HG03442 (cell line): Measurements from ENCODE around the gene IDE.
"Not testable (repeated sequence)": the region's sequence is repeated elsewhere in the genome, so short reads cannot be mapped to it uniquely, and the experiment has no call there.

ENCODE experiments used
- ATAC-seq: cut with Tn5 transposase; IDR thresholded peaks from one replicate; pipeline ENCODE4 v1.9.1; 2021; ENCODE audit warnings: mild to moderate bottlenecking, moderate library complexity; ENCODE audit not compliant: unreplicated experiment

The IDE gene

DNA sequence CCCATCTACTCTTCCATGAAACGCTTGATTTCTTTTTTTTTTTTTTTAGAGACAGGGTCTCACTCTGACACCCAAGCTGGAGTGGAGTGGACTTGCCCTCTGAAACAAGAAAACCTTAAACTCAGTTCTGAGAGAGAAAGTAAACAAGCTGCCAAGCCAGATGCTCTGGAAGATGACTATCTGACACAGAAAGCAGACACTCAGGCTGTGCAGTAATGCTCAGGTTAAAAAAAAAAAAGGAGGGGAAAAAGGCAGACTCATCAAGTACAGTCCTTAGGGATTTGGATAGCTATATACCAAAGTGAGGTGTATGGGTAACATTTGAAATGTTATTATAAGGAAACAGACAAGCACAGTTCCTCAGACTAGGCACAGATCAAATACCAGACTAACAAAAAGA lies 80.5 kb downstream of the IDE start:
- no peak for ATAC-seq

DNA sequence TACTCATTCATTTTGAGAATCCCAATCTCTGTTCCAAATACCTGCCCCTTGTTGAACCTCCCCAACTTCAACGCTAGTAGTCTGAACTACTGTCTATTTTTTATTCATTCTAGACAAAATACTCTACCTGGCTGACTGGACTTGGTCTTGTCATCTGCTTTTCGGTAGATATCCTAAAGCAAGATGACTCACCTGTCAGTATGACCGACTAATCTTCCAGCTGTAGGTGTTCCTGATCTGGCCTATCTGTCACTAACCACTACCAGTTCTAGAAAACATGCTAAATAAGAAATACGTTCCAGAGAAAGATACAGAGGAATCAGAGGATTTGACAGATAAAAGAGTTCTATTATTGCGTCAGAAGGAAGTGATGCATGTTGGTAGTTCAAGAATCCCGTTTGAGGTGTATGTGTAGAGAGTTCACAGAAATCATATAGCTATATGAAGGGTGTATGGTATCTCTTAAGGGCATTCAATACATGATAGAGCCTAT lies 81.1 kb downstream of the IDE start:
- ATAC-seq: no peak

DNA sequence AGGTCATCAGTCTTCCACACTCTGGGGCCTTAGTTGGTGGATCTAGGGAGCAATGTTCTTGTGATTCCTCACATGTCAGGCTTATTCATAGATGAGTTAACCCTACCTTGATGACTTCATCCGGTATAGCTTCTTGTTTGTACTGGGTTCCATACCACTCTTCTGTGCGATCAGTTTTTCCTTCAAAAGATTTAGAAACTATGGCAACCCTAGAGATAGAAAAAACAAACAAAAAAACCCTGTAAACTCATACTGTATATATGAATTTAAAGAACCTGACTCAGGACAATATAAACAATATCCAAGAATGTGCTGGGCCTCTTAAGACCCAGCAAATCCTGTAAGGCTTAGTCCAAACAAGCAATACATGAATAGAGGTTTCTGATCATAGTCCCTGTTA lies 83.5 kb downstream of the IDE start:
- ATAC-seq: no peak

DNA sequence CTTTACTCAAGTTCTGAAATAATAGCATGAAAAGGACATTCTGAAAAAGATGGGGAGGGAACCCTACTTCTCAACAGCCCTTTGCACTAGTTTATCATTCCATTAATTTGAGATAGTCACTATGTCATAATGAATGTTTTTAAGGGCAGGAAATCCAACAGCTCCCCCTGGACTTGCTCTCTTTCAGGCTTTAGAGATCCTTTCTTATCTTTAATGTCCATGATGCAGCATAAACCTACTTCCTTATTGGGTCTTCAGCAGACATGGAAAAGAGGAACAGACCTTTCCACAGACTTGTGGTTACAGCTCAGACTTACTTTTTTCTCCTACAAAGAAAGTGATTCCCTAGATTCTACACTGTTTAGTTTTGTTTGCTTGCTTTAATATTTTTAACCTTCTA lies 87.3 kb downstream of the IDE start:
- no peak for ATAC-seq

DNA sequence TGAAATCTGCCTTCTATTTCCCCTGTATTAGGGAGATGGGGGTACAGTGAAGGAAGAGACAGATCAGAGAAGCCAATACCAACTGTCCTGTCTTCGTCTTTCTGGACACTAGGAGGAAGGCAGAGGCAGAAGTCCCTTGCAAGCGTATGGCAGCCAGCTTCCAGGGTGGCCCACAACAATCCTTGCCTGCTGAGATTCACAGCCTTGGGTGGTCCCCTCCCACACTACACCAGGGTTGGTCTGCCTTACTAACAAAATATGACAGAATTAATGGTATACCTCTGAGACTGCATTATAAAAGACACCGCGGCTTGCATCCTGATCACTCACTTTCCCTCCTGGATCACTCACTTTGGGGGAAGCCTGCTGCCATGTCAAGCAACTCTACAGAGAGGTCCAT lies 90.4 kb downstream of the IDE start:
- ATAC-seq: no peak

DNA sequence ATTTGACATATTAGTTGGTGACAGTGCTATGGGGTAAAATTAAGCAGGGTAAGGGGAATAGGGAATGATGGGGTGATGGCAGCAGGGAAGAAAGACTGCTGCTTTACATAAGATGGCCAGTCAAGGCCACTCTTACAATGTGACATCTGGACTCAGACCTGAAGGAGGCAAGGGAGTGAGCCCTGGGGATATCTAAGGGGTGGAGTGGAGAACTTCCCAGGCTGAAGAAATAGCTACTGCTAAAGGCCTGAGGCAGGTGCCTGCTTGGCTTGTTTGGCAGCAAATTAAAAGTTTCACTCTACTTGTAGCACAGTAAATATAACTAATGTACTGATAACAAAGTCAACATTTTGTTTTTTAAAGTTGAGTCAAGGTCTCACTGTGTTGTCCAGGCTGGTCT lies 93.5 kb downstream of the IDE start:
- no peak for ATAC-seq

DNA sequence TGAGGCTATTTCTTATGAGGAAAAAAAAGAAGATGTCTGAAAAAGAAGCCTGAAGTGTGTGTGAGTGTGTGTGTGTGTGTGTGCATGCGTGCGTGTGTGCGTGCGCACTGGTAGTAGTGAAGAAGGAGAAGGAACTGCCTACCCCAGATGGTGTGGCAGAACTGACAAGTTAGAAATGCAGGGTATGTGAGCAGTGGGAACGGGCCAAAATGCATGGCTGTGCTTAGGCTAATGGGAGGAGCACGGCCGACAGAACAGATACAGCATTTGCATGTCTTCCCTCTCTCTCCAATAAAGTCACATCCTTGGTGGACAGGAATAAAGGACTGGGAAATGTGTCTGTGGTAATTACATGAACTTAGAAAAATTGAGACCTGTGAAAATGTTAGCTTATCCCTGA lies 94.3 kb downstream of the IDE start:
- ATAC-seq: no peak

DNA sequence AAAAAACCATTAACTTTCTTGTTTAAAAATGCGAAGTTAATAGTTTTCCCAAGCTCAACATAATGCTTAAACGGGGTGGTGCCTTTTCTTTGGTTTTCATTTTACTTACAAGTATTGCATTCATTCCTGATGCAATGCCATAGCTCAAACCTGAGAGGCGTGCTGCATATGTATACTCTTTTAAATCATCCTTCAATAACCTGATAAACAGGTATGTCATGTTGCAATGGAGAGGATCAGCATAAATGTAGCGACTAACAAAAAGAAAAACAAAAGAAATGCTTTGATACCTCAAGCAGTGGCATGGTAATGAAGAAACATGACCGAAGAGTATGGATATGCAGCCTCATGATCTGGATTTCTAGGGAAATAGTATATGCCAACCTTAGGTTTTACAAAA lies 95.4 kb downstream of the IDE start:
- ATAC-seq: no peak

DNA sequence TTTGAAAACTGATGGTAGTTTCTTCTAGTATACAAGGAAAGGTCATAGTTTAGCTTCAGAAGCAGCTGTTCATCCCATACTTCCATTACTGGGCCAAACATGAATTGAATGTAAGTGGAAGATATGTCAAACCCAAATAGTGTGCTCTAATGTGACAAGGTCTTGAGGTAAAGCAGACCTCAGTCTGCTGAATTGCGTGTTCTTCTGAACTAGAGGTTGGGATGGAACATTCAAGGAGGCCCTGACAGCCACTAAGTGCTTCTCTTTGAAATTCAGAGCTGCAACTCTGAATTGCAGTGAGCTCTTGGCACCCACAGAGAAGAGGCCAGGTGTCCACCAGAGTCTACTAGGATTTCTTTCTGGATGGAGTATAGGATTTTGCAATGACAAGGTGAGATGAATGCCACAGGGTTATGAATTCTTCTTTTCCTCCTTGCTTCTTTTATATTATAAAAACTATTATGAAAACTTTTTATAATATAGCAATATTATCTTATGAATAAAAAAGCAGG lies 98.5 kb downstream of the IDE start:
- no peak for ATAC-seq

DNA sequence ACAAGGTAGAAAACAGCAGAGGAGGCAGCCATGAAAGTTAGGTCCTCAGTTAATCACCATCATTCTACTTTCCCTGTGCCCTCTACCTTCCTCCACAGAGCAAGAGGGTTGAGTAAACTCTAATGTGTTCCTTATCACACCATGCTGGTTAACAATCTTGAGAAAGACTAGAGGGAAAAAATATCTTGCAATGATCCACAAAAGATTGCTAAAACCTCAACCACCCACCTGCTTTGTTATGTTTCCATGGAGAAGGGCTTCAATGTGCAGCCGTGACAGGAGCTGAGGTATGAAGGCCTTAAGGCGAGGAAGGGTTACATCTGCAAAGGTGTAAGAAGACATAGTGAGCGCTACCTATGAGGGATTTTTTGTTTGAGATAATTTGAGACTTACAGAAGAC lies 103.9 kb downstream of the IDE start:
- no peak for ATAC-seq

DNA sequence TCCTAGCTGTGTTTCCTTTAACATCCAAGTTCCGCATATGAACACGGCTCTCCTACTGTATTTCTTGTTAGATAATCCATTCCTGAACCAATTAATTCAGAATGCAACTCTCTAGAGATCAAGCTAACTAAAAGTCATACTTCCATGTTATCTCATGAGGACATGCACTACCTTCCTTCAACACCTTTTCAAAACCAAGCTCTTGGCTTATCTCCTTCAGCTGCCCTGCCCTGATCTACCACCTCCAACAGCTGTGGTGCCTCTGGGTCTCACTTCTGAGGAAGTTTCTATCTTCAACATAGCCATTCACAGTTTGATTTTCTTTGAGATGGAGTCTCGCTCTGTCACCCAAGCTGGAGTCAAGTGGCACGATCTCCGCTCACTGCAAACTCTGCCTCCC lies 109.5 kb downstream of the IDE start:
- no peak for ATAC-seq

DNA sequence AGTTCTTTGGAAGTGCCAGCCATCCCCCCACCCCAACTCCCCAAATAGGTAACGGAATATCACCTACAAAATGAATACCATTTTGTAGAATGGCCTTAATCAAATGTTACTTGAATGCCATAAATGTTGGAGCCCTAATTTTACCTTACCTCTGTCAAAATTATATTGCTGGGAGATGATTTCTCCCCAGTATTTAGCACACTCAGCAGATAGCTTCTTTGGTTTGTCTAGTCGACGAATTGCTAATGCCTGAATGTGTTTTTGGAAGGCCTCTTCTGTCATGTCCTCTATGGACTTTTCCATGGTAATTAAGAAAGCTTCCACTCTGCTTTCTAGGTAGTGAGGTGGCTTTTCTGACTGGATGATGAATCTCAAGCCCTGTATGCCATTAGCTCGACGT lies 110.3 kb downstream of the IDE start:
- no peak for ATAC-seq

DNA sequence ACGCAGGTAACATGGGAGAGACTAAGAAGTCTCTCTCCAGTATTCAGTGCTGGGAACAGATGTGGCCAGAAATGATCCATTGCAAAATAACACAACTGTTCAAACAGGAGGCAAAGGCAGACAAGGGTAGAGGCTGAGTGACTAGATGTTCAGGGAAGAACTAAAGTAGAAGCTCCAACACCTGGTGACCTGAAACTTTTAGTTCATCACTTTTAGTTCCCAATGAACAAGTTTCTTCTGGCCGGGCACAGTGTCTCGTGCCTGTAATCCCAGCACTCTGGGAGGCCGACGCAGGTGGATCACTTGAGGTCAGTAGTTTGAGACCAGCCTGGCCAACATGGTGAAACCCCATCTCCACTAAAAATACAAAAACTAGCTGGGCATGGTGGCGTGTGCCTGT lies 118.9 kb downstream of the IDE start:
- ATAC-seq: not testable (repeated sequence)

DNA sequence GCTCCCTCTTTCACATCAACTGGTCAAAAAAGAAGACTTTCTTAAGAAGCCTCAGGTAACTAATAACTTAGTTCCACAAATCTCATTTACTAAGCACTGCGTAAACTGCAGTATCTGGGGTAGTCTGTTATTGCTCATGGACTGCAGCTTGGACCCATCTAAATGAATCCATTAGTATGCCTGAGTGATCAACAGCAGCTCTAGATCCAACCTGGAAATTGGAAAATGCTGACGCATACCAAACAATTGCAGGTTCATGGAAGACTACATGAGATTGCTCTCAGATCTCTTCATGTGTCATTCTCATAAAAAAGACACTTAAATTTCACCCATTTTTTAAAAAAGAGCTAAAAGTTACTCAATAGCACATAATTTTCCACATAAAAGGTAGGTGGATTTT lies 121.6 kb downstream of the IDE start:
- ATAC-seq: no peak

DNA sequence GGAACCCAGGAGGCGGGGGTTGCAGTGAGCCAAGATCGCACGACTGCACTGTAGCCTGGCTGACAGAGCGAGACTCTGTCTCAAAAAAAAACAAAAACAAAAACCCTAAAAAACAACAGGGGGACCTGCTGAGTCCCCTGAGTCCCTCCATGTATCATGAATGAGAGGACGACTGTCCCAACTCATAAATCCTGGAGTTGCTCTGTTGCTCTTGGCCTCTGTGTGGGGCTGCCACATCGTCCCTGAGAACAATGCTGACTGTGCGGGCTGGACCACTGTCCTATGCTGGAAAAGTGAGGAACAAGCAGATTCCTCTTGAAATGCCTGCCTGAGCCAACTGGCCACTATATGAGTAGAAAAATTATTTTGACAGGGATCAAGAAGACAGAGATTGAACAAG lies 122.5 kb downstream of the IDE start:
- ATAC-seq: no peak

DNA sequence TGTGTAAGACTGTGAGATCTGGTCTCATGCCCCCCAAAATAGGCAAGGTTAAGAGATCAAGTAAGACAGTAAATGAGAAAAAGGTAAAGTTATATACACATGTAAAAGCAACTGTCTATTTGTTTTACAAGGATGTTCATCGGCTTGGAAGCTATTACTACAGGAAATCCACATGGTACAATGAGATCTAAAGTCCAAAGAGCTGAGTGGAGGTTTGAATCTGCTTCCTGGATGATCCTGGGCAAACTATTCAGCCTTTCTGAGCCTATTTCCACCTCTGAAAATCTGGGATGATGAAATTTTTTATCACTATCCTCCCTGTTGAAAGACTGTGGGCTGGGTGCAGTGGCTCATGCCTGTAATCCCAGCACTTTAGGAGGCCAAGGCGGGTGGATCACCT lies 123.0 kb downstream of the IDE start:
- no peak for ATAC-seq

DNA sequence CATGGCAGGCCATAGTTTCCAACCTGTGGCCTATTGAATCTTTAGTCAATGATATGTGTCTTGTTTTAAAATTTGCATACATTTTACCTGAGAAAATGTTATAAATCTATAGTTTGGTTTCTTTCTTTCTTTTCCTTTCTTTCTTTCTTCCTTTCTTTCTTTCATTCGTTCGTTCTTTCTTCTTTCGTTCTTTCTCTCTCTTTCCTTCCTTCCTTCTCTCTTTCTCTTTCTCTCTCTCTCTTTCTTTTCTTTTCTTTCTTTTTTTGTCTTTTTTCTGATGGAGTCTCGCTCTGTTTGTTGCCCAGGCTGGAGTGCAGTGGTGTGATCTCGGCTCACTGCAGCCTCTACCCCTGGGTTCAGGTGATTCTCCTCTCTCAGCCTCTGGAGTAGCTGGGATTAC lies 133.3 kb downstream of the IDE start:
- no peak for ATAC-seq

DNA sequence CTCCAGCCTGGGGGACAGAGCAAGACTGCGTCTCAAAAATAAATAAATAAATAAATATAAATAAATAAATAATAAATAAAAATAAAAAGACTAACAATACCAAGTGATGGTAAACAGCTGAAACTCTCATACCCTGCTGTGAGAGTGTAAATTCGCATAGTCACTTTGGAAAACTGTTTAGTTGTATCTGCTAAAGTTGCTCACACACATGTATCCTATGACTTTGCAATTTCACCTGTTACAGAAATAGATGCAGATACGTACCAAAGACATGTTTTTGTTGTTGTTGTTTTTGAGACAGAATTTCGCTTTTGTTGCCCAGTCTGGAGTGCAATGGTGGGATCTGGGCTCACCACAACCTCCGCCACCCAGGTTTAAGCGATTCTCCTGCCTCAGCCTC lies 135.7 kb downstream of the IDE start:
- ATAC-seq: no peak

DNA sequence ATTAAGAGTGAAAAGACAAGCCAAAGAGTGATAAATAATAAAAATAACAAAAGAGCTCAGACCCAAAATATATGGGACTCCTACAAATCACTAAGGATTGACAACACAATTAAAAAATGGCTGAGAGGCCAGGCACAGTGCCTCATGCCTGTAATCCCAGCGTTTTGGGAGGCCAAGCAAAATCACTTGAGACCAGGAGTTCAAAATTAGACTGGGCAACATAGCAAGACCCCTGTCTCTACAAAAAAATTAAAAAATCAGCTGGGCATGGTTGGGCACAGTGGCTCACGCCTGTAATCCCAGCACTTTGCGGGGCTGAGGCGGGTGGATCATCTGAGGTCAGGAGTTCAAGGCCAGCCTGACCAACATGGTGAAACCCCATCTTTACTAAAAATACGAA lies 137.3 kb downstream of the IDE start:
- no peak for ATAC-seq

DNA sequence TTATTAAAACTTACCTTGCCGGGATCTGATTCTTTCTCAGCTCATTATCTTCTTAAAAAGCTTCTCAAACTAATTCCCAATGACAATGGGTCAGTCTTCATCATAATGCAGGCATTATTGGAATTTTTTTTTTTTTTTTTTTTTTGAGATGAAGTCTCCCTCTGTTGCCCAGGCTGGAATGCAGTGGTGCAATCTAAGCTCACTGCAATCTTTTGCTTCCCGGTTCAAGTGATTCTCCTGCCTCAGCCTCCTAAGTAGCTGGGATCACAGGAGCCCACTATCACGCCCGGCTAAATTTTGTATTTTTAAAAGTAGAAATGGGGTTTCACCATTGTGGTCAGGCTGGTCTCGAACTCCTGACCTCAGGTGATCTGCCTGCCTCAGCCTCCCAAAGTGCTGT lies 137.8 kb downstream of the IDE start:
- not testable (repeated sequence) for ATAC-seq

DNA sequence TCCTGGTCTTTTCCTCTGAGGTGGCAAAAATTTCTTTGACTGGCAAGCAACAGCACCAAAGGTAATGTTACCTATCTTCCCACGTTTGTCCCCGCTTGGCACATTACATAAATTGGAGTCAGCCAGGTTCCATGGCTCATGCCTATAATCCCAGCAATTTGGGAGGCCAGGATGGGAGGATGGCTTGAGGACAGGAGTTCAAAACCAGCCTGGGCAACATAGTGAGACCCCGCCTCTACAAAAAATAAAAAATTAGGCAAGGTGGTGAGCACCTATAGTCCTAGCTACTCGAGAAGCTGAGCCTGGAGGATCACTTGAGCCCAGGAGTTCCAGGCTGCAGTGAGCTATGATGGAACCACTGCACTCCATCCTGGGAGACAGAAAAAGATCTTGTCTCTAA lies 139.5 kb downstream of the IDE start:
- ATAC-seq: no peak

DNA sequence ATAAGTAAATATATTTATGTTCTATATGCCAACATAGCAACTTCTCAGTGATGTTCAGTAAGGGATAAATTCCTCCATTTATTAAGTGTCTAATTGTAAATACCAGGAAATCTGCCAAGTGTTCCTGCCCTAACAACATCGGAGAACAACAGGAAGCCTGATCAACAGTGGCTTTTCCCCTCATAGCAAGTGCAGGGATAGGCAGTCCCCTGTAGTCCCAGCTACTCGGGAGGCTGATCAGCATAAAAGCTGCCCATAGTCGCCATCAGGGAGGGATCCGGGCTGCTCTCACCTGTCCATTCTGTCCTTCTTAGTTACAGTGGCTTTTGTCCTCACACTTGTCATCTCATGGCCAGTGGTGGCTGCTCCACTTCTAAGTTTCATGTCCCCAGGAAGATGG lies 141.3 kb downstream of the IDE start:
- ATAC-seq: no peak

DNA sequence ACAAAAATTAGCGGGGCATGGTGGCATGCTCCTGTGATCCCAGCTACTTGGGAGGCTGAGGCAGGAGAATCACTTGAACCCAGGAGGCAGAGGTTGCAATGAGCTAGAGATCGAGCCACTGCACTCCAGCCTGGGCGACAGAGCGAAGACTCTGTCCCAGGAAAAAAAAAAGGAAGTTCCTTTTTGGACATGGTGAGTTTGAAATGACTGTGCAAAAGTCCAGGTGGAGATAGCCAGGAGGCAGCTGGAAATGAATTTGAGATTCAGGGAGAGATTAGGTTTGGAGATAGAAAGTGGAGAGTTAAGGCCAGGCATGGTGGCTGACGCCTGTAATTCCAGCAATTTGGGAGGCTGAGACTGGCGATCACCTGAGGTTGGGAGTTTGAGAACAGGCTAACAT lies 143.8 kb downstream of the IDE start:
- ATAC-seq: no peak

DNA sequence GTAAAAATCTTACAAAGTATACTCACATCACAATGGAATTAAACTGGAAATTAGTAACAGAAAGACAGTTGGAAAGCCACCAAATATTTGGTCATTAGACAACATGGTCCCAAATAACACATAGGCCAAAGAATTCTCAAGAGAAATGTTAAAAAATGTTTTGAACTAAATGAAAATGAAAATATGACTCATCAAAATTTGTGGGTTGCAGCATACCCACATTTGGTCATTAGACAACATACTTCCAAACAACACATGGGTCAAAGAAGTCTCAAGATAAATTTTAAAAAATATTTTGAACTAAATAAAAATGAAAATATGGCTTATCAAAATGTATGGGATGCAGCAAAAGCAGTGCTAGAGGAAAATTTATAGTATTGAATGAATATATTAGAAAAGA lies 152.3 kb downstream of the IDE start:
- no peak for ATAC-seq
